ENCODE measurements around the gene KREMEN1. TPM values are rescaled to one million over a fixed set of nuclear protein-coding genes. Genes with fewer than 3 reads are reported as not detected.

Gene KREMEN1
- total and polyA plus RNA-seq, 2 donors (not counting 1 experiment from before 2014, with no cell fraction given), result 0.01 TPM; not detected in 1

DNA sequence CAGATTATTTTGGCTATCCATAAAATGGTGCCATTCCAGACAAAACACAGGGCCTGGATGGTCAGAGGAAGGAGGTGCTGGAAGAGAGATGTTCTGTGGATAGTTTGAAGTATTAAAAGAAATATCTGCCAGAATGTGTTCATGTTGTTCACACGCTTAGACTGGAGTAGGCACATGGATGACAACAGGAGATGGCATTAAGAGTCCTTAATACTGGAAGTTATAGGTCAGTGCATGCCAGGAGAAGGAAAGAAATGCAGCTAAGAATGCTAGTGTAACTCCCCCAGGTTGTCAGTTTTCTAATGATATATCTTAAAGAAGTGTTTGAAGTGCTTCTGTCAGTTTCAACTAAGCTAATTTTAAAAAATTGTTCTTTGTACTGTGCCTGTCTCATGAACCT, 20.2 kb downstream of the KREMEN1 start:
- ChIA-PET CTCF (interaction anchor here (1.0 to 1.4 kb wide), 2 partner anchors 19 to 153 kb away, joined by 3 read pairs; no protein-coding TSS in a partner anchor), POLR2A (no interaction called here)
- H3K4me1 ChIP-seq (ENCODE audit: control insufficient read depth in 2 of 2, insufficient read depth in 2 of 2, low read length in 2 of 2), result no peaks in the 10 kb centered on the region
- intact Hi-C loops (cut with micrococcal nuclease), result no loop called here
- no peak overlapping the region for H3K4me3 ChIP-seq (ENCODE audit: control extremely low read depth in 1 of 5, extremely low read depth in 1 of 5, insufficient read depth in 1 of 5, low read depth in 2 of 5, low read length in 4 of 5)
- no peaks in the 10 kb centered on the region for H3K79me2 ChIP-seq (ENCODE audit: control insufficient read depth, insufficient read depth, low read length)
- H3K36me3 ChIP-seq (replicated peaks in 1 of 2; ENCODE audit: control extremely low read depth in 1 of 2, control insufficient read depth in 1 of 2, extremely low read depth in 1 of 2, insufficient read depth in 2 of 2, low read length in 1 of 2), result no peaks in the 10 kb centered on the region
- peaks cover 0 to 9% (median 3%) of the 10 kb centered on the region in 4 experiments for H3K27me3 ChIP-seq (replicated peaks in 1 of 4; ENCODE audit: control extremely low read depth in 1 of 4, control insufficient read depth in 3 of 4, insufficient read depth in 4 of 4, low read length in 3 of 4)
- H3K9me3 Mint-ChIP-seq (ENCODE audit: insufficient read depth), result no peaks in the 10 kb centered on the region
- no peaks in the 10 kb centered on the region for H4K20me1 ChIP-seq (ENCODE audit: control insufficient read depth, insufficient read depth, low read length, poor library complexity, severe bottlenecking)
- WGBS (ENCODE audit: insufficient coverage), result 100% methylated on average over 1 of the region's 1 CpG
- no peaks in the 10 kb centered on the region for H3K9me3 ChIP-seq (ENCODE audit: control extremely low read depth in 1 of 3, control insufficient read depth in 2 of 3, insufficient read depth in 1 of 3, low read length in 2 of 3)
- peaks cover 31% of the 10 kb centered on the region for H3K27me3 Mint-ChIP-seq
- H3K27ac ChIP-seq (ENCODE audit: low read length in 2 of 2), result no peak overlapping the region
- ATAC-seq (ENCODE audit: low read depth) (no peak), DNase-seq (no peak)
- H3K4me1 Mint-ChIP-seq, result no peaks in the 10 kb centered on the region
- H3K9ac ChIP-seq (ENCODE audit: low read length), result no peak overlapping the region
- no peak overlapping the region for H2AFZ ChIP-seq (ENCODE audit: insufficient read depth, low read depth, low read length, poor library complexity, severe bottlenecking)
- no peak overlapping the region for H3K4me3 Mint-ChIP-seq
- TF ChIP-seq, protein P1, sequence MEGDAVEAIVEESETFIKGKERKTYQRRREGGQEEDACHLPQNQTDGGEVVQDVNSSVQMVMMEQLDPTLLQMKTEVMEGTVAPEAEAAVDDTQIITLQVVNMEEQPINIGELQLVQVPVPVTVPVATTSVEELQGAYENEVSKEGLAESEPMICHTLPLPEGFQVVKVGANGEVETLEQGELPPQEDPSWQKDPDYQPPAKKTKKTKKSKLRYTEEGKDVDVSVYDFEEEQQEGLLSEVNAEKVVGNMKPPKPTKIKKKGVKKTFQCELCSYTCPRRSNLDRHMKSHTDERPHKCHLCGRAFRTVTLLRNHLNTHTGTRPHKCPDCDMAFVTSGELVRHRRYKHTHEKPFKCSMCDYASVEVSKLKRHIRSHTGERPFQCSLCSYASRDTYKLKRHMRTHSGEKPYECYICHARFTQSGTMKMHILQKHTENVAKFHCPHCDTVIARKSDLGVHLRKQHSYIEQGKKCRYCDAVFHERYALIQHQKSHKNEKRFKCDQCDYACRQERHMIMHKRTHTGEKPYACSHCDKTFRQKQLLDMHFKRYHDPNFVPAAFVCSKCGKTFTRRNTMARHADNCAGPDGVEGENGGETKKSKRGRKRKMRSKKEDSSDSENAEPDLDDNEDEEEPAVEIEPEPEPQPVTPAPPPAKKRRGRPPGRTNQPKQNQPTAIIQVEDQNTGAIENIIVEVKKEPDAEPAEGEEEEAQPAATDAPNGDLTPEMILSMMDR (IDR thresholded peaks at IDR 0.05), result no peak
- TF ChIP-seq EZH2 (IDR thresholded peaks at IDR 0.05; ENCODE audit: borderline replicate concordance, insufficient read depth, low read depth, low read length, poor library complexity, severe bottlenecking), result no peak
- H3K4me2 ChIP-seq (replicated peaks; ENCODE audit: low read depth, low read length, poor library complexity, severe bottlenecking), result no peak overlapping the region
- no peak overlapping the region for H3K27ac Mint-ChIP-seq

DNA sequence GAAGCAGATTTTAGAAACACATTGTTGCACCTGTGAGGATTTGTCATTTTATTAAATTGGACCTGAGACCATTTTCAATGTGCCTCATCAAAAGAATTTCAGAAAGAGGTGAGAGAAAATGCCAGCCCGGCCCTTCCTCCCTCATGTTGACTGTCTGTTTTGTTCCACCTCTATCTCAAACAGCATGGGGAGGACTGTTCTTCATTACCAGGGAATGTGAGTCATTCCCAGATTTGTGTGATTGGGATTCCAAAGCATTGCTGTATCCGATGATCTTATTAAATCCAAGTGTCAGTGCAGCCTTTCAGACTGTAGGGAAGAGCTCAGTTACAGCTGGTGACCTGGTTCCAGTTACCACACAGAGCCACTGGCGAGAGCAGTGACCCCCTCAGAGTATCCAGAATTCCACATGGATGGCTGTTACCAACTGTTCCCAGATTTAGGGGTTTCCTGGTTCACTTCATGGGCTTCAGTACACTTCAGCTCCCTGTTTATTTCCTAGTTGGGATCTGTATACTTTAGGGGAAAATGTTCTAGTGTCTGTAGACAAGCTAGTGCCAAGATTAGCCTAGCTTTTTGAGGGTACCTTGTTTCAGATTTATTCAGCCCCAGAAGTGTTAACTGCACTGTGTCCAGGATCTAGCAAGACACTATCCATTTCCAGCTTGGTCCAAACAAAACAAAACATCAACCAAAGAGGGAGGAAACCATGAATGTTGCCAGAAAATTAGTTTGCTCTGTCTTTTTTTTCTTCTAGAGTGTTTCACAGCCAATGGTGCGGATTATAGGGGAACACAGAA, 20.9 kb downstream of the KREMEN1 start:
- no peak overlapping the region for H3K4me3 ChIP-seq (ENCODE audit: control extremely low read depth in 1 of 5, extremely low read depth in 1 of 5, insufficient read depth in 1 of 5, low read depth in 2 of 5, low read length in 4 of 5)
- no peak overlapping the region for H3K4me3 Mint-ChIP-seq
- H2AFZ ChIP-seq (ENCODE audit: insufficient read depth, low read depth, low read length, poor library complexity, severe bottlenecking), result no peak overlapping the region
- DNase-seq, result no peak
- no peaks in the 10 kb centered on the region for H4K20me1 ChIP-seq (ENCODE audit: control insufficient read depth, insufficient read depth, low read length, poor library complexity, severe bottlenecking)
- ATAC-seq (ENCODE audit: low read depth), result no peak
- intact Hi-C loops (cut with micrococcal nuclease), result no loop called here
- H3K4me1 Mint-ChIP-seq, result no peaks in the 10 kb centered on the region
- TF ChIP-seq, protein P1 (IDR thresholded peaks at IDR 0.05), result no peak
- H3K9me3 Mint-ChIP-seq (ENCODE audit: insufficient read depth), result no peaks in the 10 kb centered on the region
- H3K27ac Mint-ChIP-seq, result no peak overlapping the region
- CTCF ChIA-PET, result interaction anchor here (1.0 to 1.4 kb wide), 2 partner anchors 19 to 152 kb away, joined by 3 read pairs; no protein-coding TSS in a partner anchor
- POLR2A ChIA-PET, result no interaction called here
- H3K27me3 Mint-ChIP-seq, result peaks cover 28% of the 10 kb centered on the region
- H3K36me3 ChIP-seq (replicated peaks in 1 of 2; ENCODE audit: control extremely low read depth in 1 of 2, control insufficient read depth in 1 of 2, extremely low read depth in 1 of 2, insufficient read depth in 2 of 2, low read length in 1 of 2), result no peaks in the 10 kb centered on the region
- H3K4me1 ChIP-seq (ENCODE audit: control insufficient read depth in 2 of 2, insufficient read depth in 2 of 2, low read length in 2 of 2), result no peaks in the 10 kb centered on the region
- H3K9ac ChIP-seq (ENCODE audit: low read length), result no peak overlapping the region
- no peak overlapping the region for H3K27ac ChIP-seq (ENCODE audit: low read length in 2 of 2)
- H3K4me2 ChIP-seq (replicated peaks; ENCODE audit: low read depth, low read length, poor library complexity, severe bottlenecking), result no peak overlapping the region
- WGBS (ENCODE audit: insufficient coverage), result 84% methylated on average over 3 of the region's 4 CpGs
- peaks cover 0 to 9% (median 2%) of the 10 kb centered on the region in 4 experiments for H3K27me3 ChIP-seq (replicated peaks in 1 of 4; ENCODE audit: control extremely low read depth in 1 of 4, control insufficient read depth in 3 of 4, insufficient read depth in 4 of 4, low read length in 3 of 4)
- H3K9me3 ChIP-seq (ENCODE audit: control extremely low read depth in 1 of 3, control insufficient read depth in 2 of 3, insufficient read depth in 1 of 3, low read length in 2 of 3), result no peaks in the 10 kb centered on the region
- H3K79me2 ChIP-seq (ENCODE audit: control insufficient read depth, insufficient read depth, low read length), result no peaks in the 10 kb centered on the region
